GM18520 (cell line): Measurements from ENCODE around the gene RRAS2.

ENCODE experiments used
- ATAC-seq: cut with Tn5 transposase; IDR thresholded peaks from one replicate; pipeline ENCODE4 v1.9.1; 2021; ENCODE audit not compliant: unreplicated experiment

RRAS2 gene

DNA sequence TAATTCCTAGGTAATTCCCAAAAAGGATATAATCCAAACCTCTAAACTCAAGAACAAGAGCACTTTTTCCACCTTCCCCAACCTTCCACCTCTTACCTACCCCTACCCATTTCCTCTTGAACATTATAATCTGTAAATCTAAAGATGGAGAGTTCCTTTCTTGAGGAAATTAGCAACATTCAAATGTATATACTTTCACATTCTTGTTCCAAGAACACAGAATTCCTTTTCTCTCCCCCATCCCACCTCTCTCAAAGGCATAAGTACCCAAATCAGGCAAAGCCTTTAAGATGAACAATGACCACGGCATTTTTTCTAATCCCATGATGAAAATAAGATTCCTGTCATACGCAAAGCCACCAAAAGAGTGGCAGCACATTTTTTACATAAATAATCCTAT lies 18.3 kb downstream of the RRAS2 start:
- ATAC-seq, result no peak

DNA sequence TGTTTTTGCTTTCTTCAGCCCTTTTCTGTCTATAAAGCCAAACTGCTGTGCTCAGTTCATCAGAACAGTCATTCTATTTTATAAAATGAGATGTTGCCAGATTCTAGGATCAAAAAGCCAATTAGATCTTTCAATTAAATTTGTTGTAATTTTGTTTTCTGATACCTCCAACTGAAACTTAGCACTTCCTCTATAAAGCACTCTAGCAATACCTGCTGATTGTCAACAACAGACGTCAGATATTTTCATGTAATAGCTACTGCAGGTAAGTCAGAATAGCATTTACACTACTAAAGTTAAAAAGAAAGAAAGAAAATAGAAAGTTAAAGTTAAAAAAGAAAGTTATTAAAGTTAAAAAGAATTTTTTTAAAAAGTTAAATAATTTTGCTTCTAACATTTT lies 19.6 kb downstream of the RRAS2 start:
- ATAC-seq, result no peak

DNA sequence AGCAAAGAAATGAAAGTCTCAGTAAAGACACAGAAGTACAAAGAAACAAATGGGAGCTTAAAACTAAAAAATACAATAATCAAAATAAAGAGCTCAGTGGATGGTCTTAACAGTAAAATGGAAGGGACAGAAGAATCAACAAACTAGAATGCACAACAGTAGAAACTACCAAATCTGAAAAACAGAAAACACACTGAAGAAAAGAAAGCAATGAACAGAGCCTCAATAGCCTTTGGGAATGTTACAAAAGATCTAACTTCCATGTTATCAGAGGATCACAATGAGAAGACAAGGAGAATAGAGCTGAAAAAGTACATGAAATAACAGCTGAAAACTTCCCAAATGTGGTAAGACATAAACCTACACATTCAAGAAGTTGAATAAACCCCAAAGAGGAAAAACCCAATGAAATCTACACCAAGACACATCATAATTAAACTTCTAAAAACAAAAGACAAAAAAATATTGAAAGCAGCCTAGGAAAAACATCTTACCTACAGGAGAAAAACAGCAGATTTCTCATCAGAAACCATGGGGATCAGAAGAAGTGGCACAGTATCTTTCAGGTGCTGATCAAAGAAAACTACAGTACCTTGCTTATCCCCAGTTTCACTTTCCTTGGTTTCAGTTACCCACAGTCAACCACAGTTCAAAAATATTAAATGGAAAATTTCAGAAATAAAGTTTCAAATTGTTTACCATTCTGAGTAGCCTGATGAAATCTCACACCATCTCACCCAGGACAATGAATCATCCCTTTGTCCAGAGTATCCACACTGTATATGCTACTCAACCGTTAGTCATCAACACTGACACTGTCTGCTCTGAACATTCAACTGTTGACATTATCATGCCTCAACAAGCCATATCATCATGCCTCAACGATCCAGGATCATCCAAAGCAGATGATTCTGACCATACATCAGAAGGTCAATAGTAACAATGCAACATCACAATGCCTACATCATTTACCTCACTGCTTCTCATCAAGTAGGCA lies 22.2 kb downstream of the RRAS2 start:
- ATAC-seq, result peak; percentile 50

DNA sequence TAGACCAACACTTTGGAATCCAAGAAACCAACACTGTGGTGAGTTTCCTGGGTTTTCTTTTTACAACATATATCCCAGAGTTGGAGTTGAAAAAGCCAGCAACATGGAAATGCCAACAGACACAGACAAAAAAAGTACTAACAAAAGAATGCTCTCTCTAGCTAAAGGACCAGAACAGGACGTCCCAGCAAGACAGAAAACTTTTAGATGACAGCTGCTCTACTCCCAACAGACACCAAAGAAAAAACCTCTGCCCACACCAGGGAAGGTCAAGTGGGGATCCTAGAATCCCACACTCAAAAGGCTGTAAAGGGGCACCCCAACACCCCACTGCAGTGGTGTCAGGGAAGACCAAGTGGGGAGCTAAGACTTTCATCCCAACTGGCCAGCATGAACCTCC lies 23.3 kb downstream of the RRAS2 start:
- ATAC-seq, result no peak

DNA sequence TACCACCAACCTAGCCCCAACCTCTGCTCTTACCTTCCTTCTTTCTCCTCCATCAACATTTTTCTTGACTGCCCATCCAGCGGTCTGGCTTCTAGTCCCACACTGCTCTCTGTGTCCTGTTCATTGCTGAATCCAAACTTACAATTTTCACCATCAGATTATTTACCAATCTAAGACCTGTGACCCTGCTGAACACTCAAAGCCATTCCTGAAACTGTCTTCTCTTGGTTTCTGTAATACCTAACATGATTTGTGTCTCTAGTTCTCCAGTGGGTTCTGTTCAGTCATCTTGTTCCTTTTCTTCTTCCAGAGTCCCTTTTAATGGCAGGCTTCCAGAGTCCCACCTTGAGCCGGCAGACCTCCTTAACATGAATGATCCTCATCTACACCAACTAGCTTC lies 24.1 kb downstream of the RRAS2 start:
- ATAC-seq, result no peak

DNA sequence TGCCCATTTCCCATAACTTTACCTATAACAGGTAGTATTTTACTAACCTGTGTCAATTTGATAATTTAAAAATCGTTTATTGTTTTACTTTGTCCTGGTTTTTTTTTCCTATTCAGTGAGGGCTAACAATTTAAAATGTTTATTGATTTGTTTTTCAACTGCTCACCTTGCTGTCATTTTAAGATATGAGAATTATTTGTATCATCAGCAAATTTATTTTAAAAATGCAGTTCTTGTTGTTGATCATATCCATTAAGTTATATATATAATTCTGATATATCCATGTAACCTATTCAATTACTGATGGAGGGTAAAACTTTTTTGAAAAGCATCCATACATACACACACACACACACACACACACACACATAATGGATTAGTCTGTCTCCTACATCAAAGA lies 24.8 kb downstream of the RRAS2 start:
- no peak for ATAC-seq

DNA sequence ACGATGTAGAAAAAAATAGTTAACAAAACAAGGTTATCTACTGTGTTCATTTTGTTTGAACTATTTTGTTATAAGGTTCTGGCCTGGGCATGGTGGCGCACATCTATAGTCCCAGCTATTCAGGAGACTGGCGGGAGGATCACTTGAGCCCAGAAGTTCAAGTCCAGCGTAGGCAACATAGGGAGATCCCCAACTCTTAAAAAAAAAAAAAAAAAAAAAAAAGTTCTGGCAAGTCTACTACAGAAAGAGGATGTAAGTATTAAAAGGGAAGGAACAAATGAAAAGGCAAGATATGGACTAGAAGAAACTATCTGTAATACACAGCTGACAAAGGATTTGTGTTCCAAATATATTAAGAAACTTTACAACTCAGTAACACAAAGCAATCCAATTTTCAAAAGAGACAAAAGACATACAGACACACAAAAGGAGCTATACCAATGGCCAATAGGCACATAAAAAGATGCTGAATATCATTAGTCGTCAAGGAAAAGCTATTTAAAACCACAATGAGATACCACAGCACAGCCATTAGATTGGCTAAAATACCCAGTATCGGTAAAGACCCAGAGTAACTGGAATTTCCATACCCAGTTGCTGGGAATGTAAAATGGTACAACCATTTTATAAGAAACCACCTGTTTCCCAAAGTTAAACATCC lies 27.4 kb downstream of the RRAS2 start:
- ATAC-seq, result no peak

DNA sequence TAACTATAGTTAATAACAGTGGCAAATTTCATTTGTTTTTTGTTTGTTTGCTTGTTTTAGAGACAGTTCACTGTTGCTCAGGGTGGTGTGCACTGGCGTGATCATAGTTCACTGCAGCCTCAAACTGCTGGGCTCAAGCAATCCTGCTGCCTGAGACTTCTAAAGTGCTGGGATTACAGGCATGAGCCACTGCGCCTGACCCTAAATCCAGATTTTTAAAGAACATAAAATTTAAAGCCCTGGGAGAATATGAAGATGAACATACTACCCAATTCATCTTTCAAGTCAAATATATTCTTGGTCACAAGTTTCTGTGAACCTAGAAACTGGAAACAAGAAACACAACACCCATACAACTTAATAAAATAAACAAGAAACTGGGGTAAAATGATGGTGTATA lies 28.1 kb downstream of the RRAS2 start:
- ATAC-seq, result no peak

DNA sequence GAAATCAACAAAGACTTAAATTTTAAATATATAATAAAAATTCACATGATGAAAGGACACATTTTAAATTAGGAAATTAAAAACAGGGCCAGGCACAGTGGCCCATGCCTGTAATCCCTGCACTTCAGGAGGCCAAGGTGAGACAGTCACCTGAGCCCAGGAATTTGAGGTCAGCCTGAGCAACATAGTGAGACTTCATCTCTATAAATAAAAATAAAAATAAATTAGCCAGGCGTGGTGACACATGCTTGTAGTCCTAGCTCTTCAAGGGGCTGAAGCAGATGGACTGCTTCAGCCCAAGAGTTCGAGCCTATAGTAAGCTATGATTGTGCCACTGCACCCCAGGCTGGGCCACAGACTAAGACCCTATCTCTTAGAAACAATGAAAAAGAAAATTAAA lies 29.3 kb downstream of the RRAS2 start:
- ATAC-seq, result no peak

DNA sequence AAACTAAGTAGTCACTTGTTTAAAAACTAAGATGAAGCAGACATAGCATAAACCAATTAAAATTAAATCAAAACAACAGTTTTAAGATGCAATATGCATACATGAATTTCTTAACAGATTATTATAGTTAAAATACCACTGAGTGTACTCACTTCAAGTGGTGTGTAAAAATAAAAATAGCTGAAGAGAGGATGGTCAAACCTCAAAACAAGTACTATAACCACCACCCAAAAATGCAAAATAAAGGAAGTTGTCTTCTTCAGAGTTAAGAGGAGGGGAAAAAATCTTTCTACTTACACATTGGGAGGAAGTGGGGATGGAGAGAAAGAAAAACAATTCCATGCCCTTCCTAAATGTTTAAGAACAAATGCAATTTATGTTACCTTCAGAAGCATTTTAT lies 31.9 kb downstream of the RRAS2 start:
- ATAC-seq, result no peak

DNA sequence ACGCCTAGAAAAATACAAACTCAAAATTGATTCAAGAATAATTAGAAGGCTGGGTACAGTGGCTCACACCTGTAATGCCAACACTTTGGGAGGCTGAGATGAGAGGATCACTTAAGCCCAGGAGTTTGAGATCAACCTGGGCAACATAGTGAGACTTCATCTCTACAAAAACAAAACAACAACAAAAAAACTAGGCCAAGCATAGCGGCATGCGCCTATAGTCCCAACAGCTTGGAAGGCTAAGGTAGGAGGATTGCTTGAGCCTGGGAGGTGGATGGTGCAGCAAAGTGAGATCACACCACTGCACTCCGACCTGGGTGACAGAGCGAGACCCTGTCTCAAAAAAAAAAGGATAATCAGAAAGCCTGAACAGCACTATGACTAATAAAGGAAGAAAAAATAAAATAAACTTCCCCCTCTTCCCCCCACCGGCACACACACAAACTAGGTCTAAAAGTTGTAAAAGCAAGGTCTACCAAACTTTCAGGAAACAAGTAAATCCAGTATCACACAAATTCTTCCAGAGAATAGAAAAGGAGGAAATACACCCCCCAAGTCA lies 35.8 kb downstream of the RRAS2 start:
- ATAC-seq, result no peak

DNA sequence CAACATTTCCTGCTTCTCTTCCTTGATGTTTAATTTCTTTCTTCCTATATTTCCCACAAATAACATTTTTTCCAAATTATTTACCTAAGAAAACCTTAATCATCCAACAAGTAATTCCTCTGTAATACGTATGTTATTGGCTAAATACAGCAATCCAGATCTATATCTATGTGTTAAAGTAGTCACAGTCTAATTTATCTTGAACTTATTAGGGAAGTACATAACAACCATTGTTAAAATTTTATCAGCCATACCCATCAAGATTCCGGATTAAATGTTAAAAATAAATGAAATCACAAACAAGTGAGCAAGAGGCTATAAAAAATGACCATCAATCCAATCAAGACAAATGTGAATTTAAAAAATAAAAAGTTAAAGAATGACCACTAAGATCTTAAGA lies 36.5 kb downstream of the RRAS2 start:
- no peak for ATAC-seq

DNA sequence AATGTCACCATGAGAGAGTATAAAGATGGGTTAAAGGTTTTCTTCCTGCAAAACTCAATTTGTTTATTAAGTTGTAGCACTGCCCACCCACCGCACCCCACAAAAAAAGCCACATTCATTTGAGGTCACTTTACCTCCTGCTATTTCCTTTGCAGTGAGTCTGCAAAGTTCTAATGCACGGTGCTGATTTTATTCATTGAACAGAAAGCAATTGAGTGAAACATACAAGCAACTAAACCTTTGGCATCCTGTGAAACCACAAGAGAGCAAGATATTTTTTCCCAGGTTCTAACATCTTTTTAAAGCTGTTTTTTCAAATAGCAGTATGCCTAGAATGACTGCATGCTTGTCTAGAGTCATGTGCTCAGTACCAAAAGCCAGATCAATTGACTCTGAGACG lies 39.0 kb downstream of the RRAS2 start:
- peak; percentile 29 for ATAC-seq

DNA sequence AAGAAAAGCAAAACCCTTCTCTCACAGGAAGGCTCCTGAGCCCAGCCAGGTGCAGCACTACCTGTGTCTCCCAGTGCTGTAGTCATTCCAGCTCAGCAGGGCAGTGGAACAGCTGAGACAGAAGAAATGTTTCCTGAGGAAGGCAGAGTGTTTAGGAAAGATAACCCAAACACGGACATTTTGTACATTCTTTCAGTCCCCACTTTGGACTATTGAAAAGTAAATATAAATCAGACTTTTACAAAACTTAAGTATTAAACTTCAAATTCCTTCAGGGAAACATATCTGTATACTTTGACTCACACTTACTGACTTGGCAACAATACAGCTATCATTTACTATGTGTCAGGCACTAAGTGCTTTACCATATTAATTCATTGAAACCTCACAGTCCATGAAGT lies 40.4 kb downstream of the RRAS2 start:
- no peak for ATAC-seq

DNA sequence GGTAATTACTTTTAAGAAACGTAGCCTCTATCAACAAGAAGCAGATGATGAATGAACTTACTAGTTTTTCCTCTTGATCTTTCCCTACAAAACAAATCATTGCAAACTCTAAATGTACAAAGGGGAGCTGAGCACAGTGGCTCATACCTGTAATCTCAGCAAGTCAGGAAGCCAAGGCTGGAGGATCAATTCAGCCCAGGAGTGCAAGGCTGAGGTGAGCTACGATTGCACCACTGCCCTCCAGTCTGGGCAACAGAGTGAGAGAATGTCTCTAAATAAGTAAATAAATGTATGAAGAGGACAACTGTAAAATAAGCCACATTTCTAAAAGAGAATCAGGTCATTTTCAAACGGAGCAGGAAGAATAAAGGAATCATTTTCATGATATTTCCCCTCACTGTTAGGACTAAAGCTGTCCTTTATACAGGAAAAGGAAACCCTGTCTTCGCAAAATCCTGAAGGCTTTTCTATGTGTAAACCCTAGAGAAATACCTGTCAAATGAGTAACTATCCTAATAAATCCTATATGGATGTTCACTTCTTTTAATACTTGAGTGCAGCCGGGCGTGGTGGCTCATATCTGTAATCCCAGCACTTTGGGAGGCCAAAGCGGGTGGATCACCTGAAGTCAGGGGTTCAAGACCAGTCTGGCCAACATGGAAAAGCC lies 41.2 kb downstream of the RRAS2 start:
- no peak for ATAC-seq

DNA sequence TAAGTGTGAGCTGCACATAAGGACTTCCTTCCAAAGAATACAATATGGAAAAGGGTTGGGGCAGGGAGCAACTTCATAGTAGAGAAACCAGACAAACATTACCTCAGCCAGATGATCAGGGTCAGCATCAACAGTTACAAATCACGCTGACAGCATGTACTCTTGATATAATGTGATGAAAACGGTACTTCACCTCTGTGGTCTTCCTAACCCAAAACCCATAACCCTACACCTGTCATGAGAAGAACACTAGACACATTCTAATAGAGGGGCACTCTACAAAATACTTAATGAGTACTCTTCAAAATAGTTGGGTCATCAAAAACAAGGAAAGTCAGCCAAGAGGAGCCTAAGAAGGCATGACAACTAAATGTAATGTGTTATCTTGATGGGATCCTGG lies 43.9 kb downstream of the RRAS2 start:
- no peak for ATAC-seq

DNA sequence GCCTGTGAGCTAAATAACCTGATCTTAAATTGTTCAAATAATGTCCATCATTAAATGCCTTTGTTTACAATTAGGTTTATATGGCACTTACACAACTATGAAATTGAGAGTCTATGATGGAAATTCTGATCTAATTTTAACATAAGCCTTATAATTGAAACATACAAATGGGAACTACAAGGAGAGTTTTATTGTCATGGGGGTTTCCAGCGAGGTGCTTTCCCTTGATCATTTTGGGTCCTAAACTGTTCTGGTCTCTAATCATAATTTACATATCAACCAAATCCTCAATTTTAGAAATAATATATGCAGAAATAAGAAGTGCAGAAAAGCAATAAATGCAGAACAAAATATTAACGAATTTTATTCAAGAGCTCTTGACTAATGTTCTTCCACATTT lies 44.9 kb downstream of the RRAS2 start:
- no peak for ATAC-seq

DNA sequence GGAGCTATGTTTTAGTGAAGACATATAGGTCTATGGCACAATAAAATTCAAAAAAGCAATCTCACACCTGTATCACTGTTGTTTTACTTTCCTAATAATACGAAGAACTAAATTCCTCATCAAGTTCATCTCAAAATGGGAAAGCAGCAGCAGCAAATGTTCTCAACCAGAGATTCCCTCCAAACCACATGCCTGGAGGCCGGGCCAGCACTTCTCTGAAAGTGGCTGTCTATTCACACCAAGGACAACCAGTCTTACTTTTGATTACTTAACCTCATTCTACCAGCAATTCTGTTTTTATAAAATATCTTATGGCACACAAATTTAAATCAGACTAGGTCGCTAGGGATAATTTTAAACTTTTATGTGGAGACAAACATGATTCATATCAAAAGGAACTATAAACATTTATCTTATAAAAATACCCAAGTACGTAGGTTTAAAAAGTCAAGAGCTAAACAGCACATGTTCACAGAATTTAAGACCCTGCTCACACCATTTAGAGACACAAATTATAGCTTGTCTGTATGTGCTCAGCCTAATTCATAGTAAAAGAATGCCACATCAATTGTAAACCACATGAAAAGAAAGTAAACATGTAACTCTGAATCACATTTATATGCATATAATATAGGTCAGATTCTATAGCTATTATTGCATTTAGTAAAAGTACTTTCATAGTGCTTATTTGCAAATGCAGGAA lies 46.1 kb downstream of the RRAS2 start:
- ATAC-seq, result no peak

DNA sequence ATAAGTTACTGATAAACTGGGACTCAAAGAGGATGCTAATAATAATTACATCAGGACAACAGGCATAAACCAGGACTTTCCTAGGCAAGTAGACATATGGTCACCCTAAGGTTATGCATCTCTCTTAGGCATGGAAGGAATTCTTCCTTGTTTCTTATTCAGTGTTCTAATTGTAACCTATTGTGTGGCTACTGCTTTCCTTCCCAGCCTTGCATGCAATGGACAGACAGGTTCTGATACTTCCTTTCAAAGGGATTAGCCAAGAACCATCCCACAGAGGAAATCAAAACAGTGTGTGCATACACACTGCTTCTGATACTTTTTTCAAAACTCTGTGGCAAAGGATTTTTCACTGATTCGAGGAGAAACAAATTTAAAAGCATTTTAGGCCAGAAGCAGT lies 48.3 kb downstream of the RRAS2 start:
- ATAC-seq, result no peak

DNA sequence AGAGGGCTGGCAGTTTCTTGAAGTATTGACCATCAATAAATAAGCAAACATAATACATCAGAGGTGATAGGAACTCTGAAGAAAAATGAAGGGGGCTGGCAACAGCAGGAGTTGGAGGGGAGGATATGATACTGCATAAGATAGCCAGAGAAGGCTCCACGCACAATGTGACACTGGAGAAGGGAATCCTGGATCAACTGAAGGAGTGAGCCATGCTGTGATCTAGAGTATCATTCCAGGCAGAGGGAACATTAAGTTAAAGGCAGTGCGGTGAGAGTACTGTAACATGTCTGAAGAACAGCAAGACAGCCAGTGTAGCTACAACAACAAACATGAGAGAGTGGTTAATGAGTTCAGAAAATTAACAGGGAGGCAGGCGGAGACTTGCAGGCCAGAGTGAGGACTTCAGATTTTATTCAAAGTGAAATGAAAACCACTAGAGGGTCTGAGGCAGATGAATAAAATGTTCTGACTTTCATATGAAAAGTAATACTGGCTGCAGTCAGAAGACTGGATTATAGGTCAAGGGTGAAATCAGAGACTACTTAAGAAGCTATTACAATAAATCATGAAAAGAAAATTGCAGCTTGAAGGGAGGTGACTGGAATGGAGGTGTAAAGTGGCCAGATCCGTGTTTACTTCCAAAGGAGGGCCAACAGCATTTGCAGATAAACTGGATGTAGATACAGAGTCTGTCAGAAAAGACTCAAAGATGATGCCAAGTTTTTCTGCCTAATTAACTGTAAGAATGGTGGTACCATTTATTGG lies 49.4 kb downstream of the RRAS2 start:
- no peak for ATAC-seq
